SJCRH30 (cell line): ENCODE data around the gene SRGAP2C. TPM values are rescaled to one million over a fixed set of nuclear protein-coding genes. Genes with fewer than 3 reads are reported as not detected.
"Not testable (repeated sequence)": the region's sequence is repeated elsewhere in the genome, so short reads cannot be mapped to it uniquely, and the experiment has no call there.

ENCODE experiments used
- DNase-seq, 2 experiments: peaks; one replicate each; pipeline ENCODE4 v3.0.0-alpha.2; 2015 to 2020
- H3K27ac ChIP-seq: fragments of 250-450 bp; sonication (Bioruptor Pico); 2 replicates; pipeline ENCODE4 v1.5.1; 2020; ENCODE audit warnings: mild to moderate bottlenecking, moderate library complexity
- H3K27me3 ChIP-seq: fragments of 250-450 bp; sonication (Bioruptor Pico); 2 replicates; pipeline ENCODE4 v1.5.1; 2020; ENCODE audit warnings: mild to moderate bottlenecking, moderate library complexity
- H3K36me3 ChIP-seq: fragments of 250-450 bp; sonication (Bioruptor Pico); 2 replicates; pipeline ENCODE4 v1.5.1; 2020; ENCODE audit warnings: mild to moderate bottlenecking, moderate library complexity
- H3K4me1 ChIP-seq: fragments of 250-450 bp; sonication (Bioruptor Pico); 2 replicates; pipeline ENCODE4 v1.5.1; 2020; ENCODE audit warnings: mild to moderate bottlenecking, moderate library complexity
- H3K4me3 ChIP-seq: fragments of 250-450 bp; sonication (Bioruptor Pico); 2 replicates; pipeline ENCODE4 v1.5.1; 2020; ENCODE audit warnings: mild to moderate bottlenecking, moderate library complexity
- H3K9me3 ChIP-seq: fragments of 250-450 bp; sonication (Bioruptor Pico); replicated peaks from 2 replicates; pipeline ENCODE4 v1.5.1; 2020; ENCODE audit warnings: mild to moderate bottlenecking, moderate library complexity
- total RNA-seq: library from RNA; depleted of rRNA; stranded (reverse); fragments of >200 nt; shearing (Covaris generic); gene quantifications from 2 replicates; pipeline ENCODE4 v1.2.3, GENCODE V29; 2014

Gene SRGAP2C
- total RNA-seq, 1 experiment from 2014 or later, result 21.6 TPM

DNA sequence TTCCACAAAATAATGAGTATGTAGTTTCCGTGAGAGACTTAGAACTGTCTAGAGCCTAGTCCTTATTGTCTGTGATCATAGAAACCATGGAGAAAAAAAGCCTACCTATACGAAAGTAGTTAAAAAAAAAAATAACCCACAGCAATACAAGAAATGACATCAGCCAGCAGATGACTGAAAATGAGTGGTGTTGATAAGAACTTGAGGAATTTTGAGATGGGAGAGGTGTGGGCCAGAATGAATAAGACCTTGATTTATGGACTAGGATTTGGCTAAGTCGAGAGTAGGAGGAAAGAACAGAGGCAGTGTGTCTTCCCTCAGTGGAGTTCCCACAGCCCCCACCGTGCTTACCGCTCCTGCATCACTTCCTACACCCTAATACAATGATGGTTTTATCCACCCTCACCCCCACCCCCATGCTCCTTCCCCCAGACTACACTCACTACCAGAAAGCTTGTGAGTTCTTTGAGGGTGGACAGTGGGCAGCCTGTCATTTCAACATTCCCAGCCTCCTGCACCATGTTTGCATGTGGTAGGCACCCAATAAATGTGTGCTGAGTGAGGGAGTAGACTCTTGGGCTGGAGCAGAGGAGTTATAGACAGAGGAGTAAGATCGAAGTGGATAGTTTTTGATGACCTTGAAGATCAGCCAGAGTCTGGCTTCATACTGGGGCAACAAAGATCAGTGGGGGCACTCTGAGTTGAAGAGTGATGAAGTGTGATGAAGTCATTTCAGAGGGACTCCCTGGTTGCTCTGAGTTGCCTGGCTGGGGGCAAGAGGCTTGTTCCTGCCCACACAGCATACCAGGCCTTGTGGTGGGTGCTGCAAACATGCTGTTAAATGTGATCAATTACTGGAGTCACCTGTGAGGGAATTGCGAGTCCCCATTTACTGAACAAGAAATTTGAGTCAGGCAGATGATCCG is 21.3 kb downstream of the SRGAP2C start:
- DNase-seq, H3K27ac ChIP-seq, H3K9me3 ChIP-seq, H3K27me3 ChIP-seq, H3K36me3 ChIP-seq, H3K4me1 ChIP-seq, H3K4me3 ChIP-seq: not testable (repeated sequence)

DNA sequence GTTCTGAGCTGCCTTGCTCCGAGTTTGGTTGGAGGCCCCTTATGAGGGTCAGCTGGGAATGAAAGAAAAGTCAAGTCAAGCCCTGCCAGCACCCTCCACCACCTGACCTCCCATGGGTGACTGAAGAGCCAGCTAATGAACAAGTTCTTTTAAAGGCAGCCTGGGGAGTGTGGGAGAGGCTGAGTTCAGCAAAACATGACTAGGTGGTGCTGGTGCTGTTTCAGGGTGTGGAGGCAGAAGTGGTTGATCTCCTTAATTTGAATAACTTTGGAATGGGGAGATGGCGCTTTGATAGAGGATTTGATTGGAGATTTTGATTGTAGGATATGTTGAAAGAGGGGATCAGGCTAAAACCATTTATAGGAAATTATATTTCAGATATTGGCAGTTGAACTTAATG is 22.6 kb downstream of the SRGAP2C start:
- H3K27me3 ChIP-seq, H3K4me3 ChIP-seq, DNase-seq, H3K4me1 ChIP-seq, H3K36me3 ChIP-seq, H3K27ac ChIP-seq, H3K9me3 ChIP-seq: not testable (repeated sequence)

DNA sequence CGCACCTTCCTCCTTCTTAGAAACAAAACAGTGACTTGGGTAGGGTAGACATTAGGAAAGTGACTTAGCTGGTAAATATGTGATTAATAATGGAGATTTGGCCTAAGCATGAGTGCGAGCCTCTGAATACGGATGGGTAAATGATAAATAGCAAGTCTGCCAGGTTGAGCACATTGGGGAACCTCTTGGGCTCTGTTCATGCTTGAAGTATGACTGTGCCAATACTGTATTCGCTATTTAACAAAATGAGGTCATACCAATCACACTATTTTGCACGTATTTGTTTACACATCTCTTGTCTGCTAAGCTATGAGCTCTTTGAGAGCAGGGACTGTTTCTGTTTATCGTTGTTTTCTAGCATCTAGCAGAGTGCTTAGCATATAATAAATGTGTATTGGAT is 23.6 kb downstream of the SRGAP2C start:
- DNase-seq, H3K4me1 ChIP-seq, H3K27me3 ChIP-seq, H3K36me3 ChIP-seq, H3K4me3 ChIP-seq, H3K9me3 ChIP-seq, H3K27ac ChIP-seq: not testable (repeated sequence)

DNA sequence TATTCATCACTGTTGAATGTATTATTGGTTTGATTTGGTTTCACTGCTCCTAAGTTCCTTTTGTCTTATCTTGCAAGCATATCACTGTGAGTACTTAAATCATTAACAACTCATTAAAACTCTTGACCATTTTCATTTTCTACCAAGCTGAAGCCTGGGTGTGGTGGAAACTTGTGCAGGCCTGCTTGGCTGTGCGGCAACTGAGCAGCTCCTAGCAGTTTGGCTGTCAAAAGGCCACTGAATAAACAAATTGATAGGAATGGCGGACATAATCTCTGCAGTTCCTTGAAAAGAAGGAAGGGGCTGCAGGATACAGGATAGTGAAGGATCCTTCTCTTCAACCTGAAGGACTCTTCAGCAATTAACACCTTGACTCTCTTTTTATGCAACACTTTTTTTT is 26.0 kb downstream of the SRGAP2C start:
- DNase-seq, H3K9me3 ChIP-seq, H3K27ac ChIP-seq, H3K4me3 ChIP-seq, H3K36me3 ChIP-seq, H3K4me1 ChIP-seq, H3K27me3 ChIP-seq: not testable (repeated sequence)

DNA sequence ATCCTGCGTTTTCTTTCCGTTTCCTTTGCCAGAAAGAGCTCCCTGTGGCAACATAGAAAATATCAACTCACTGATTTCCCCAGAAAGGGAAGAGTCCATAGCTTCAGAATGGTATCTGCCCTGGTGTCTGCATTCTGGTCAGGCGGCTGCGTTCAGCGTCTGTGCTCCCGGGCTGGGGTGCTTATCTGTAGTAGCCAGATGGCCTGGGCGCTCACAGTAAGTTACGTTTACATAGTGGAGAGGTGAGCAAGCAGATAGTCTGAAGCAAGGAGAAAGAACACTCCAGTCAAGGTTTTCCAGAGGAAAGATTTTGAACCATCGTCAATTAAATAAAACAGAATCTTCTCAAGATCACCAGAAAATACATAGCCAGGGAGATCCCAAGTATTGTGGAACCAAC is 28.7 kb downstream of the SRGAP2C start:
- not testable (repeated sequence) for H3K27me3 ChIP-seq, DNase-seq, H3K4me3 ChIP-seq, H3K27ac ChIP-seq, H3K9me3 ChIP-seq, H3K4me1 ChIP-seq, H3K36me3 ChIP-seq

DNA sequence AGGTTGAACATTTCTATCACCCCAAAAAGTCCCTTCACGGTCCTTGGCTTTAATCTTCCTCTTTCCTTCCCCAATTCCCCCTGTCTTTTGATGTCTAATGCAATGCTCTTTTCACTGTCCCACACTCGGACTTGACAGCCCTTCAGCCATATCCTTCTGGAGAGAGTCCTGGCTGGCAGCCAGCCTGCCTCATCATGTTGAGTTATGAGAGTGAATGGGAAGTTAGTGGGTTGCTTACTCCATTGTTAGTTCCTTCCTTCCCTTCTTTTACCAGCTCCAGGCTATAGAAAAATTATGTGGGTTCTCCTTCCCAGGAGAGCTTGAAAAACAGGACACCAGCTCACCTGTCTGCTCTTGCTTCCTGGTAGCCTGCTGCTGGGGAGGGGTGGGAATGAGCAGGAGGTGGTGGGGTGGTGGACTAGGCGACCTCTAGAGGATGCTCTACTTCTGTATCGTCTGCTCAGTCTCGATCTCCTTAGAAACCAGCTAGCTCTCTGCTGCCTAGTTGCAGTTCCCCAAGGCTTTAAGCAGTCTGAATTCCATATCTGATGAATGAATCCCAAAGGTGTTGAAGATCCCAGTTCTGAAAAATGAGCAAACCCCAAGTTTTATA is 29.9 kb downstream of the SRGAP2C start:
- DNase-seq, H3K4me1 ChIP-seq, H3K36me3 ChIP-seq, H3K27me3 ChIP-seq, H3K9me3 ChIP-seq, H3K4me3 ChIP-seq, H3K27ac ChIP-seq: not testable (repeated sequence)

DNA sequence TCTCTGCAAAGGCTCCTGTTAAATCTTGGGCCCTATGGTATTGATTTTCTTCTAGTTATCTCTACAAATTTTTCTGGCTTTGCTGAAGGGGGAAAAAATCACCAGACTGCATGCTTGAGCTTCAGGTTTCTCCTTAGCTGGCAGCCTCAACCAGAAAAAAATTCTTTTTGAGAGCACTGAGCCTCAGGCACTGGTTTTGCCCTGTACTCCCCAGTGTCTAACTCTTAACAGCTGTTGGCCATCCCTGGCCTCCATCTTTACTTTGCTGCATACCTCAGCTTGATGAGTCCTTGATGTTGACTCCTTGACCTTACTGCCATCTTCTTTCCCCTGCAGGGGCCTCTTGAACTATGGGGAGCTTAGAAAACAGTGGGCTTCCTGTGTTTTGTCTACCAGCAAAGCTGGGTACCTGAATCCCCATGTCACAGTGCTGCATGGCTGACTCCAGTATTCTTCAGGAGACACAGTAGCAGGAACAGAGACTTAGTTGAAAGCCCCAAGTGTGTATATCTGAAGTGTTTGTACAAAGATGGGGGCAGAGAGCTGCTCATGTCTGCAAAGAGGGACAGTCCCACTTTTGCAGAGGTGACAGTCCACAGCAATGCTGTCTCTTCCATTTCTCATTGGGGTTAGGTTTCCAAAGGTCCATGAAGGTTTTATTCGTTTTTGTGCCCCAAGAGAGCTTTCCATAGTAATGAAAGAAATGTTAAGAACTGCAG is 31.1 kb downstream of the SRGAP2C start:
- not testable (repeated sequence) for H3K27ac ChIP-seq, H3K4me3 ChIP-seq, H3K27me3 ChIP-seq, H3K4me1 ChIP-seq, H3K36me3 ChIP-seq, H3K9me3 ChIP-seq
- DNase-seq, result peak in 1 of 2 experiments; percentile 12

DNA sequence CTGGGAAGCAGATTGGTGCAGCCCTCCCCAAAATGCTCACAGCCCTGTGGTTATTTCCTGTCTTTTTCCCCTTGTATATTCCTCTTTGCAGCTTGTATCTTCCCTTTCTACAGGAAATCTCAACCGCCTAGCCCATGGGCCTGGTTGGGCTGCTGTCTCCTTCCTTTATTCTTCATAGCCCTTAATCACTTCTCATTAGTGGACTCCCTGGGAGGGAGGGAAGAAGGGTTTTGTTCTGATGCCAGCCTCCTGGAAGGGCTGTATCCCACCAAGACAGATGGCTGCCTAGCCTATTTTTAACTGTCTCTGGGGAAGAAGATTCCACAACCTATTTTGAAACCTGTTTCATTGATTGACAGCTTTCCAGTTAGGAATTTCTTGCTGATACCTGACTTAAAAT is 31.9 kb downstream of the SRGAP2C start:
- H3K9me3 ChIP-seq, H3K4me3 ChIP-seq, DNase-seq, H3K27ac ChIP-seq, H3K36me3 ChIP-seq, H3K4me1 ChIP-seq, H3K27me3 ChIP-seq: not testable (repeated sequence)

DNA sequence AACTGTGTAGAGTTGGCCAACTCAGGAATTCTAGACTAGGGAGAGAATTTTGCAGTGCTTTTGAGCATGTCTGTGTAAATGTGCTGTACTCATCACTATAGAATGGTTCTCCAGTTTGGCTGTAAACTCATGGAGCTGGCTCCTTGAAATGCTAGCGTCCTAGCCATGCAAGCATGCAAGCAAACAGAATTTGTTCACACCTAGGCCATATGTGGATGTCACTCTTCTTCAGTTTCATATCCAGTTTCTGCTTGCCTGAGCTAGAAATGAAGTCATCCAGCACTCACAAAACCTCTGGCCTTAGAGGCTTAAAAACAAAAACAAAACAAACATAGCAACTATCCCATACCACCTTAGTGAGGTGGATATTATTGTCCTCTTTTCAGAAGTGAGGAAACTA is 37.0 kb downstream of the SRGAP2C start:
- H3K9me3 ChIP-seq, H3K36me3 ChIP-seq, H3K27me3 ChIP-seq, H3K27ac ChIP-seq, H3K4me1 ChIP-seq, H3K4me3 ChIP-seq: not testable (repeated sequence)
- peak; percentile 8 to 40 for DNase-seq

DNA sequence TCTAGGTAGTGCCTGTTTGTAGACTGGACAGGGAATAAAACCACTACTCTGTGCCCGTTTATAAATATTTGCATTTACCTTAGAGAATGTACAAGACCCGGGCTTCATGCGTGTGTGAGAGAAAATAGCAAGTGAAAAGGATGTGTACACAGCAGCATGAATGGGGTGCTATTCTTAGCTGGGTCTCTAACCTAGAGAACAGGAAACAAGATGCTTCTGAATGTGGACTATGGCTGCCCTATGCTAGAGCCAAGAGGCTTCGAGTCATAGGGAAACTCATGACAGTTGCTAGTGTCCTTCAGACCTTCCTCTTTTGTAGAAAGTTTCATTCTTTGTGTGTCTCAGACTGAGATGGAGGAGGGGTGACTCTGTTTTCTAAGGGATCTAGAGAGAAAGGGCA is 39.9 kb downstream of the SRGAP2C start:
- not testable (repeated sequence) for H3K4me3 ChIP-seq, DNase-seq, H3K9me3 ChIP-seq, H3K4me1 ChIP-seq, H3K36me3 ChIP-seq, H3K27ac ChIP-seq, H3K27me3 ChIP-seq

DNA sequence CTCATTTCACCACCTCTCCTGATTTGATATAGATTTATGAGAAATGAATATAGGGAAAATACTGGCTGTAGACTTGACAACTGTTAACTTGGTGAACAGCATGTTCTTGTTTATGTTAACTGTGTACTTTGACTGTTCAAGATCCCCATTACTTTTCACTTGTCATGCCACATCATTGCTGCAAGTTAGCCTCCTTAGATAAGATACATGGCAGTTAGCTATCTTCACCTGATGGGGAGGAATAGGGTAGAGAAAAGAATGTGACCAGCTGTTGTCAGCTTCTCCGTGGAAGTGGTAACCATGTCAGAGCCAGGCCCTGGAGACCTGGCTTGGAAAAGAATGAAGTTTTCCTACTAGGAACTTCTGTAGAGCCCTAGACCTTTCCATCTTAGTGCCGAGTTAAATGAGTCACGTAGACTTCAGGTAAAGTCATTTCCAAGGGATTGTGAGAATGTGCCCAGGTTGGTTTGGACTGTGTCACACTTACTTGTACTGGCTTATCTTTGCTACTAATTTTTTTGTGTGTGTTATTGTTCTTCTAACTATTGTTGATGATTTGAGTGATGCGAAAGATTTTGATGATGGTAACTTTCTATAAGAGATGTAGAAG is 41.6 kb downstream of the SRGAP2C start:
- H3K4me1 ChIP-seq, H3K27ac ChIP-seq, DNase-seq, H3K36me3 ChIP-seq, H3K27me3 ChIP-seq, H3K4me3 ChIP-seq, H3K9me3 ChIP-seq: not testable (repeated sequence)

DNA sequence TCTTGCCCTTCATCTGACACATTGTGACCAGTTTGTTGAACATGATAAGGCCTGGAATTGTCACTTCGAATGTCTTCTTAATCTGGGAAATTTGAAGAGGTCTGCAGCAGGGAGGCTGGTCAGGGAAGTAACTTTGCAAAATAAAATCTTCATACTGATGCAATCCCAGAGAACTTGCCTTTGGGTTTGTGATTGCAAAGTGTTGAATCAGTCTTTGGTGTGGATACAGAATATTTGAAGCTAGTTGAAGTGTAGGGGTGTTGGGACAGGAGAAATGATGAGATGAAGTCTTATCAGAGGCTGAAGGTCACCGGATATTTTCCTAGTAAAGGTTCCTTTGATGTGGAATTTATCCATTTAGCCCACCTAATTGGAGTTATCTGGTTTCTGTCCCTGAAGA is 42.1 kb downstream of the SRGAP2C start:
- not testable (repeated sequence) for H3K9me3 ChIP-seq, DNase-seq, H3K36me3 ChIP-seq, H3K27ac ChIP-seq, H3K4me1 ChIP-seq, H3K4me3 ChIP-seq, H3K27me3 ChIP-seq

DNA sequence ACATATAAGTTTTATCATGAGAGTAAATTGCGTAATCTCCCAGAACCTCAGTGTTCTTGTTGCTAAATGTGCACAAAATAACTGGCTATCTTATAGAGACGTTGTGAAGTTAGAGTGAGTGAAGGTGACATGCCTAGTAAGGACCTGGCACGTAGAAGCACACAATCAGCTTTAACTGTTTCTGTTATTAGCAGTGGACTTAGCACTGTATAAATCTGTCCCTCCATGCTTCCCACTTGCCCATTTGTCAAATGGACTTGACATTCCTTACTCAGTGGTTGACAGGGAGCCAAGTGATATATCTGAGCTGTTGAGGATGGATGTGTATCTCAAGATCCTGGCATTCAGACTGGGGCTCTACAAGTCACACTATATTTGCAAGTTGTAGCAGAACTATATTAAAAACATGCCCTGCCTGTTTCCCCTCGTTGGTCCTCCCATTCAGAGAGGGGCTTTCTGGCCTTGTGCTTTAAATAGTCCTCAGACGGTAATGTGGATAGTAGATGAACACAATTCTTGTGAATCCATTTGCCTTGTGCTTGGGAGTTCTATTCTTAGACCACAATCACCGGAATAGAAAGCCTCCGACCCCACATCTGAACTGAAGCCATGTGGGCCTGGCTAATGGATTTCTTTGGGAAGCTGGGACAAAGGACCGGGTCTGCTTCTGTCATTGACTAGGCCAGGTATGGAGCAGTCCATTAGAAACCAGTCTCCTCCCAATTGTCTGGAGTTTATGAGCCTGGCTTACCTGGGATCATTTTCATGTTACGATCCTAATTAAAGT is 43.0 kb downstream of the SRGAP2C start:
- not testable (repeated sequence) for H3K4me1 ChIP-seq, H3K9me3 ChIP-seq

DNA sequence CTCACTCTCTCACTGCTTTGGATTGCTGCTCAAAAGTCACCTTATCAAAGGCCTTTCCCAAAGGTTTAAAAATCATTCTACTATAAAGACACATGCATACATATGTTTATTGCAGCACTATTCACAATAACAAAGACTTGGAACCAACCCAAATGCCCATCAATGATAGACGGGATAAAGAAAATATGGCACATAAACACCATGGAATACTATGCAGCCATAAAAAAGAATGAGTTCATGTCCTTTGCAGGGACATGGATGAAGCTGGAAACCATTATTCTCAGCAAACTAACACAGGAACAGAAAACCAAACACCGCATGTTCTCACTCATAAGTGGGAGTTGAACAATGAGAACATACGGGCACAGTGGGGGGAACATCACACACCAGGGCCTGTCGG is 45.9 kb downstream of the SRGAP2C start:
- H3K27me3 ChIP-seq, H3K9me3 ChIP-seq, H3K27ac ChIP-seq, H3K4me3 ChIP-seq, H3K36me3 ChIP-seq, H3K4me1 ChIP-seq, DNase-seq: not testable (repeated sequence)

More for the DNA sequence above, 43.0 kb downstream of the SRGAP2C start:
- DNase-seq, H3K36me3 ChIP-seq, H3K4me3 ChIP-seq, H3K27me3 ChIP-seq, H3K27ac ChIP-seq: not testable (repeated sequence)
